G401.6 (cell line): Measurements from ENCODE around the gene ELK3.

Experiments
- FAIRE-seq: peaks from 2 replicates; lab custom pipeline; 2012; peaks lifted over from hg19 to GRCh38; lab: Jason Lieb, UNC

The ELK3 gene

GRCh38 chr12:96193725-96194575, at the start of gene ELK3:
ELK3 (plus strand) TSS chr12:96194375.
- FAIRE-seq = no peak

- no peak for FAIRE-seq
Measured at GRCh38 chr12:96146747-96147146, 47.4 kb upstream of the ELK3 start.

GRCh38 chr12:96150442-96150841, 43.7 kb upstream of the ELK3 start:
- no peak for FAIRE-seq

GRCh38 chr12:96152164-96152563, 42.0 kb upstream of the ELK3 start:
- FAIRE-seq = no peak

- FAIRE-seq = no peak
Measured at GRCh38 chr12:96153131-96153725, 40.9 kb upstream of the ELK3 start.

GRCh38 chr12:96155181-96155580, 39.0 kb upstream of the ELK3 start:
- FAIRE-seq = no peak

GRCh38 chr12:96155781-96156180, 38.4 kb upstream of the ELK3 start:
- FAIRE-seq = no peak

GRCh38 chr12:96156211-96156610, 38.0 kb upstream of the ELK3 start:
- FAIRE-seq = no peak

GRCh38 chr12:96157427-96157826, 36.7 kb upstream of the ELK3 start:
- FAIRE-seq = no peak

GRCh38 chr12:96164951-96165811, 29.0 kb upstream of the ELK3 start:
- FAIRE-seq = no peak

- no peak for FAIRE-seq
Measured at GRCh38 chr12:96166765-96167164, 27.4 kb upstream of the ELK3 start.

- FAIRE-seq = no peak
Measured at GRCh38 chr12:96167492-96167891, 26.7 kb upstream of the ELK3 start.

GRCh38 chr12:96170328-96170727, 23.8 kb upstream of the ELK3 start:
- FAIRE-seq = no peak

- no peak for FAIRE-seq
Measured at GRCh38 chr12:96170762-96171161, 23.4 kb upstream of the ELK3 start.

GRCh38 chr12:96171905-96172304, 22.3 kb upstream of the ELK3 start:
- FAIRE-seq = no peak

GRCh38 chr12:96172981-96173380, 21.2 kb upstream of the ELK3 start:
- no peak for FAIRE-seq

GRCh38 chr12:96176575-96176974, 17.6 kb upstream of the ELK3 start:
- FAIRE-seq = no peak

GRCh38 chr12:96177013-96177412, 17.2 kb upstream of the ELK3 start:
- no peak for FAIRE-seq

- no peak for FAIRE-seq
Measured at GRCh38 chr12:96183734-96184370, 10.3 kb upstream of the ELK3 start.

- no peak for FAIRE-seq
Measured at GRCh38 chr12:96185914-96186313, 8.3 kb upstream of the ELK3 start.

- no peak for FAIRE-seq
Measured at GRCh38 chr12:96186607-96187301, 7.4 kb upstream of the ELK3 start.

- FAIRE-seq = no peak
Measured at GRCh38 chr12:96187956-96188355, 6.2 kb upstream of the ELK3 start.
